Stimulated activated CD8-positive, alpha-beta memory T cell treated with anti-CD3 and anti-CD28 coated beads, Interleukin-12 subunit alpha, Interleukin-12 subunit beta, amount 100 ng/mL, for 24 hours (primary cell): ENCODE data around the gene ARAP3.

Source experiments
- DNase-seq: peaks from one replicate; pipeline ENCODE4 v3.0.0-alpha.2; 2020; ENCODE audit errors: extremely low read depth

The ARAP3 gene

GRCh38 chr5:141668601-141669265 is 13.3 kb downstream of the ARAP3 start:
- DNase-seq, result no peak

GRCh38 chr5:141665995-141666940 is 15.8 kb downstream of the ARAP3 start:
- DNase-seq, result no peak

- DNase-seq, result peak; percentile 31
Observed at GRCh38 chr5:141664733-141665461, 17.1 kb downstream of the ARAP3 start.

GRCh38 chr5:141663506-141663905 is 18.5 kb downstream of the ARAP3 start:
- no peak for DNase-seq

- no peak for DNase-seq
Observed at GRCh38 chr5:141662028-141662427, 20.0 kb downstream of the ARAP3 start.

- no peak for DNase-seq
Observed at GRCh38 chr5:141657937-141658545, 24.0 kb downstream of the ARAP3 start.

- no peak for DNase-seq
Observed at GRCh38 chr5:141657404-141657803, 24.6 kb downstream of the ARAP3 start.

- DNase-seq, result no peak
Observed at GRCh38 chr5:141656396-141656795, 25.6 kb downstream of the ARAP3 start.

- no peak for DNase-seq
Observed at GRCh38 chr5:141655020-141655419, 27.0 kb downstream of the ARAP3 start.

- no peak for DNase-seq
Observed at GRCh38 chr5:141654298-141654697, 27.7 kb downstream of the ARAP3 start.

GRCh38 chr5:141651728-141652105 is 30.3 kb downstream of the ARAP3 start:
- DNase-seq, result no peak

- peak; percentile 56 for DNase-seq
Observed at GRCh38 chr5:141650851-141651727, 30.9 kb downstream of the ARAP3 start, which contains the start of gene FCHSD1. Gene FCHSD1, minus strand, starts transcription at chr5:141651418. Its CDS starts 50 bp downstream, at chr5:141651368.

- DNase-seq, result no peak
Observed at GRCh38 chr5:141649972-141650371, 32.1 kb downstream of the ARAP3 start.

GRCh38 chr5:141649056-141649688 is 32.9 kb downstream of the ARAP3 start:
- no peak for DNase-seq

GRCh38 chr5:141647851-141648250 is 34.2 kb downstream of the ARAP3 start:
- no peak for DNase-seq

- no peak for DNase-seq
Observed at GRCh38 chr5:141647242-141647641, 34.8 kb downstream of the ARAP3 start.

- DNase-seq, result no peak
Observed at GRCh38 chr5:141646026-141646425, 36.0 kb downstream of the ARAP3 start.

- DNase-seq, result no peak
Observed at GRCh38 chr5:141641634-141642267, 40.3 kb downstream of the ARAP3 start.

- DNase-seq, result no peak
Observed at GRCh38 chr5:141640698-141641097, 41.3 kb downstream of the ARAP3 start.

- no peak for DNase-seq
Observed at GRCh38 chr5:141640051-141640415, 42.0 kb downstream of the ARAP3 start.
